Suppressor macrophage treated with lipopolysaccharide for 1 hour (primary cell): ENCODE measurements around the gene TMEM108.

ENCODE experiments used
- DNase-seq, 3 donors: peaks; one replicate each; pipeline ENCODE4 v3.0.0-alpha.2; 2020 to 2022

The TMEM108 gene

GRCh38 chr3:133283958-133284807 is 246.0 kb downstream of the TMEM108 start:
- no peak for DNase-seq

GRCh38 chr3:133289322-133289721 is 251.1 kb downstream of the TMEM108 start:
- DNase-seq: no peak

- no peak for DNase-seq
Measured at GRCh38 chr3:133292296-133292695, 254.1 kb downstream of the TMEM108 start.

GRCh38 chr3:133293397-133294110 is 255.4 kb downstream of the TMEM108 start:
- no peak for DNase-seq

- DNase-seq: no peak
Measured at GRCh38 chr3:133294253-133294652, 256.1 kb downstream of the TMEM108 start.

GRCh38 chr3:133295199-133295901 is 257.2 kb downstream of the TMEM108 start:
- no peak for DNase-seq

- no peak for DNase-seq
Measured at GRCh38 chr3:133295944-133296917, 258.0 kb downstream of the TMEM108 start.

- no peak for DNase-seq
Measured at GRCh38 chr3:133296981-133297380, 258.8 kb downstream of the TMEM108 start.

- DNase-seq: no peak
Measured at GRCh38 chr3:133300102-133300501, 261.9 kb downstream of the TMEM108 start.

- DNase-seq: no peak
Measured at GRCh38 chr3:133301194-133301593, 263.0 kb downstream of the TMEM108 start.

- no peak for DNase-seq
Measured at GRCh38 chr3:133301731-133302130, 263.5 kb downstream of the TMEM108 start.

- DNase-seq: no peak
Measured at GRCh38 chr3:133303430-133303829, 265.2 kb downstream of the TMEM108 start.

GRCh38 chr3:133317866-133318265 is 279.7 kb downstream of the TMEM108 start:
- DNase-seq: no peak

- no peak for DNase-seq
Measured at GRCh38 chr3:133328373-133328772, 290.2 kb downstream of the TMEM108 start.

- DNase-seq: no peak
Measured at GRCh38 chr3:133329626-133330025, 291.4 kb downstream of the TMEM108 start.

GRCh38 chr3:133330065-133330464 is 291.9 kb downstream of the TMEM108 start:
- no peak for DNase-seq

- DNase-seq: no peak
Measured at GRCh38 chr3:133330522-133330921, 292.3 kb downstream of the TMEM108 start.

GRCh38 chr3:133354721-133355120 is 316.5 kb downstream of the TMEM108 start:
- DNase-seq: no peak

GRCh38 chr3:133360476-133360875 is 322.3 kb downstream of the TMEM108 start:
- DNase-seq: no peak

- DNase-seq: no peak
Measured at GRCh38 chr3:133361011-133361410, 322.8 kb downstream of the TMEM108 start.

GRCh38 chr3:133361435-133361834 is 323.2 kb downstream of the TMEM108 start:
- no peak for DNase-seq

- DNase-seq: no peak
Measured at GRCh38 chr3:133362539-133362938, 324.3 kb downstream of the TMEM108 start.
